ENCODE measurements around the gene MIR17HG.

Gene MIR17HG

DNA sequence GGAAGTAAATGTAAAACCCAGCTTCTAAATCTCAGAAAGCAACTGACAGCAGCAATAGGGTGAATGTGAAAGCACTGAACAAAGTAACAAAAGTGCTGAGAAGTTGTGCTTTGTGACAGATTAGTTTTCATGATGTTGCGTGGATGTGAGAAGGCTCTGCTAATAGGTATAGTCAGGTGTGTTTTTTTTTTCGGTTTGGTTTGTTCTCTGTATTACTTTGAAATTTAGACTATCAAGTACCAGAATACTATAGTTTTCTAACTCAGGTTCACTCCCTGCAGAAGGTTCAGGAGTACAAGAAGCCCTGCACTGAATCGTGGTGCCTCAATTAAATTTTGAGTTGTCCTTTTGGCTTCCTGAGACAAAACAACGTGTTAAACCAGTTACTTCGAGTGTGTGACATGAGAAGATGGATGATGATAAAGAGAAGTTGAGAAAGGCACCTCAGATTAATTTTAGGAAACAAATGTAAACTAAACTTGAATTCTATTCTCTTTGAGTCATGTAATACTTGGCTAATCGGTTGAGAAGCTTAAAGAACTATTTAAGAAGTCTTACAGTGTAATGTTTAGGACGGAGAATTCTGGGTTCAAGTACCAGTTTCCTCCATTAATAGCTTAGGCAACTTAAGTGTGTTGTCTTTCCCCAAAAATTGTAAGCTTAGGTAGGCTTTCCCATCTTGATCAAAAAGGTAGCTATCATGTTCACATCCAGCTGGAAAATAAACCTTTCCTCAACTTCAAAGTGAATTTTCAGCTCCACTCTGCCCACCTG is 10.3 kb downstream of the MIR17HG start:
- no peak overlapping the region for H4K91ac ChIP-seq (ENCODE audit: low read depth, low read length)
- no peak overlapping the region for H2AK5ac ChIP-seq (ENCODE audit: low read length)
- H2AFZ ChIP-seq (ENCODE audit: insufficient read depth, low read length, poor library complexity): no peak overlapping the region
- H3K79me1 ChIP-seq (ENCODE audit: low read length): no peaks in the 10 kb centered on the region
- no peak overlapping the region for H3K4me3 ChIP-seq (ENCODE audit: low read depth, low read length)
- H2BK120ac ChIP-seq (ENCODE audit: insufficient read depth, low read length, poor library complexity): no peak overlapping the region
- no peak overlapping the region for H2BK5ac ChIP-seq (ENCODE audit: low read depth, low read length, poor library complexity)
- no CpG with 5 or more reads among the region's 7 CpGs for WGBS (ENCODE audit: extremely low coverage, insufficient coverage, insufficient read length)
- no peak overlapping the region for H3K4me2 ChIP-seq (ENCODE audit: low read length)
- H3K36me3 ChIP-seq (ENCODE audit: control insufficient read depth in 1 of 2, insufficient read depth in 2 of 2, low read length in 2 of 2): peaks cover 2 to 21% of the 10 kb centered on the region in 2 experiments
- no peak overlapping the region for H4K12ac ChIP-seq (ENCODE audit: low read depth, low read length)
- DNase-seq: no peak
- no peak overlapping the region for H2BK12ac ChIP-seq (ENCODE audit: low read length)
- no peak overlapping the region for H3K14ac ChIP-seq (ENCODE audit: low read length)
- no peaks in the 10 kb centered on the region for H3K27me3 ChIP-seq (ENCODE audit: insufficient read depth, low read length)
- H3K27ac ChIP-seq (ENCODE audit: low read depth, low read length): no peak overlapping the region
- no peak overlapping the region for H4K8ac ChIP-seq (ENCODE audit: low read depth, low read length)
- H3K79me2 ChIP-seq (ENCODE audit: control insufficient read depth, insufficient read depth, low read length, poor library complexity): no peaks in the 10 kb centered on the region
- H3K9me3 ChIP-seq (ENCODE audit: insufficient read depth, low read depth, low read length): no peaks in the 10 kb centered on the region
- no peak overlapping the region for H3K4ac ChIP-seq (ENCODE audit: low read depth, low read length)
- no peaks in the 10 kb centered on the region for H3K4me1 ChIP-seq (ENCODE audit: control insufficient read depth in 1 of 2, insufficient read depth in 2 of 2, low read length in 2 of 2)
- no peak overlapping the region for H3K9ac ChIP-seq (ENCODE audit: low read length)
- H3K23ac ChIP-seq (ENCODE audit: low read length): no peak overlapping the region
- H3K18ac ChIP-seq (ENCODE audit: low read length): no peak overlapping the region

GRCh38 chr13:91358387-91358782 is 10.9 kb downstream of the MIR17HG start:
- no peak overlapping the region for H3K4me3 ChIP-seq (ENCODE audit: low read depth, low read length)
- no peak overlapping the region for H3K4me2 ChIP-seq (ENCODE audit: low read length)
- H4K12ac ChIP-seq (ENCODE audit: low read depth, low read length): no peak overlapping the region
- no peak overlapping the region for H2BK120ac ChIP-seq (ENCODE audit: insufficient read depth, low read length, poor library complexity)
- no peak overlapping the region for H3K18ac ChIP-seq (ENCODE audit: low read length)
- H3K4ac ChIP-seq (ENCODE audit: low read depth, low read length): no peak overlapping the region
- H3K27me3 ChIP-seq (ENCODE audit: insufficient read depth, low read length): no peaks in the 10 kb centered on the region
- no peaks in the 10 kb centered on the region for H3K4me1 ChIP-seq (ENCODE audit: control insufficient read depth in 1 of 2, insufficient read depth in 2 of 2, low read length in 2 of 2)
- H3K79me2 ChIP-seq (ENCODE audit: control insufficient read depth, insufficient read depth, low read length, poor library complexity): no peaks in the 10 kb centered on the region
- H2AK5ac ChIP-seq (ENCODE audit: low read length): no peak overlapping the region
- no peaks in the 10 kb centered on the region for H3K79me1 ChIP-seq (ENCODE audit: low read length)
- peaks cover 0 to 20% of the 10 kb centered on the region in 2 experiments for H3K36me3 ChIP-seq (ENCODE audit: control insufficient read depth in 1 of 2, insufficient read depth in 2 of 2, low read length in 2 of 2)
- no peak for DNase-seq
- no peak overlapping the region for H4K8ac ChIP-seq (ENCODE audit: low read depth, low read length)
- no peak overlapping the region for H3K14ac ChIP-seq (ENCODE audit: low read length)
- no peak overlapping the region for H4K91ac ChIP-seq (ENCODE audit: low read depth, low read length)
- no peak overlapping the region for H3K27ac ChIP-seq (ENCODE audit: low read depth, low read length)
- no peak overlapping the region for H3K23ac ChIP-seq (ENCODE audit: low read length)
- H2BK12ac ChIP-seq (ENCODE audit: low read length): no peak overlapping the region
- no peak overlapping the region for H2BK5ac ChIP-seq (ENCODE audit: low read depth, low read length, poor library complexity)
- no peak overlapping the region for H2AFZ ChIP-seq (ENCODE audit: insufficient read depth, low read length, poor library complexity)
- H3K9ac ChIP-seq (ENCODE audit: low read length): no peak overlapping the region
- H3K9me3 ChIP-seq (ENCODE audit: insufficient read depth, low read depth, low read length): no peaks in the 10 kb centered on the region
- WGBS (ENCODE audit: extremely low coverage, insufficient coverage, insufficient read length): no CpG with 5 or more reads among the region's 2 CpGs

GRCh38 chr13:91359111-91359510 is 11.6 kb downstream of the MIR17HG start:
- Histone ChIP-seq H2AK5ac (ENCODE audit: low read length) (no peak overlapping the region), H4K91ac (ENCODE audit: low read depth, low read length) (no peak overlapping the region), H4K8ac (ENCODE audit: low read depth, low read length) (no peak overlapping the region), H3K14ac (ENCODE audit: low read length) (no peak overlapping the region), H3K9ac (ENCODE audit: low read length) (no peak overlapping the region), H4K12ac (ENCODE audit: low read depth, low read length) (no peak overlapping the region), H3K23ac (ENCODE audit: low read length) (no peak overlapping the region), H3K4me1 (ENCODE audit: control insufficient read depth in 1 of 2, insufficient read depth in 2 of 2, low read length in 2 of 2) (no peaks in the 10 kb centered on the region), H3K4me3 (ENCODE audit: low read depth, low read length) (no peak overlapping the region), H2BK120ac (ENCODE audit: insufficient read depth, low read length, poor library complexity) (no peak overlapping the region), H3K36me3 (ENCODE audit: control insufficient read depth in 1 of 2, insufficient read depth in 2 of 2, low read length in 2 of 2) (peaks cover 0 to 18% of the 10 kb centered on the region in 2 experiments), H3K18ac (ENCODE audit: low read length) (no peak overlapping the region), H3K4me2 (ENCODE audit: low read length) (no peak overlapping the region), H3K9me3 (ENCODE audit: insufficient read depth, low read depth, low read length) (no peaks in the 10 kb centered on the region), H2BK12ac (ENCODE audit: low read length) (no peak overlapping the region), H3K27me3 (ENCODE audit: insufficient read depth, low read length) (no peaks in the 10 kb centered on the region), H3K27ac (ENCODE audit: low read depth, low read length) (no peak overlapping the region), H2BK5ac (ENCODE audit: low read depth, low read length, poor library complexity) (no peak overlapping the region), H3K79me2 (ENCODE audit: control insufficient read depth, insufficient read depth, low read length, poor library complexity) (no peaks in the 10 kb centered on the region), H2AFZ (ENCODE audit: insufficient read depth, low read length, poor library complexity) (no peak overlapping the region), H3K4ac (ENCODE audit: low read depth, low read length) (no peak overlapping the region), H3K79me1 (ENCODE audit: low read length) (no peaks in the 10 kb centered on the region)
- no CpG with 5 or more reads among the region's 4 CpGs for WGBS (ENCODE audit: extremely low coverage, insufficient coverage, insufficient read length)
- no peak for DNase-seq

DNA sequence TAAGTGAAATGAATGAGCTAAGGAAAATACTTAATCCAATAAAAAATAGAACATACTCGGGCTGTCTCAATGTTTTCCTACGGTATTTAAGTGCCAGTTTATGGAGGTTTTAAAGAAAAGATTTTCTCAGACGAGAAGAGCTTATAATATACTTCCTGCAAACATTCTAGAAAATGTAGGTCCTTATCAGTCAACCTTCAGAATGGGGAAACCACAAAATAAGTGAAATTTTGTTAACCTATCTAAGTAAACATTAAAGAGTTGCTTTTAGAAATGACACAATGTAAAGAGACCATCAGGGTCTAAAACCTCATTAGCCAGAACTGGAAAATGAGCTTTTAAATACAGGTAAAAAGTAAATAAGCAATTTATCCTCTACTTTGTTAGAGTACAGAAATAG is 12.1 kb downstream of the MIR17HG start:
- H3K9ac ChIP-seq (ENCODE audit: low read length): no peak overlapping the region
- H3K79me2 ChIP-seq (ENCODE audit: control insufficient read depth, insufficient read depth, low read length, poor library complexity): no peaks in the 10 kb centered on the region
- no peak overlapping the region for H4K12ac ChIP-seq (ENCODE audit: low read depth, low read length)
- no peak overlapping the region for H3K23ac ChIP-seq (ENCODE audit: low read length)
- no peak overlapping the region for H3K4ac ChIP-seq (ENCODE audit: low read depth, low read length)
- no peak overlapping the region for H3K4me3 ChIP-seq (ENCODE audit: low read depth, low read length)
- no peak overlapping the region for H2BK5ac ChIP-seq (ENCODE audit: low read depth, low read length, poor library complexity)
- H2BK120ac ChIP-seq (ENCODE audit: insufficient read depth, low read length, poor library complexity): no peak overlapping the region
- DNase-seq: no peak
- no peak overlapping the region for H2AFZ ChIP-seq (ENCODE audit: insufficient read depth, low read length, poor library complexity)
- H3K27me3 ChIP-seq (ENCODE audit: insufficient read depth, low read length): no peaks in the 10 kb centered on the region
- H2AK5ac ChIP-seq (ENCODE audit: low read length): no peak overlapping the region
- no peaks in the 10 kb centered on the region for H3K9me3 ChIP-seq (ENCODE audit: insufficient read depth, low read depth, low read length)
- H3K36me3 ChIP-seq (ENCODE audit: control insufficient read depth in 1 of 2, insufficient read depth in 2 of 2, low read length in 2 of 2): peaks cover 0 to 18% of the 10 kb centered on the region in 2 experiments
- H3K4me2 ChIP-seq (ENCODE audit: low read length): no peak overlapping the region
- no peak overlapping the region for H3K27ac ChIP-seq (ENCODE audit: low read depth, low read length)
- no peaks in the 10 kb centered on the region for H3K4me1 ChIP-seq (ENCODE audit: control insufficient read depth in 1 of 2, insufficient read depth in 2 of 2, low read length in 2 of 2)
- no peak overlapping the region for H4K8ac ChIP-seq (ENCODE audit: low read depth, low read length)
- H3K79me1 ChIP-seq (ENCODE audit: low read length): no peaks in the 10 kb centered on the region
- no peak overlapping the region for H4K91ac ChIP-seq (ENCODE audit: low read depth, low read length)
- no CpG with 5 or more reads among the region's 3 CpGs for WGBS (ENCODE audit: extremely low coverage, insufficient coverage, insufficient read length)
- no peak overlapping the region for H2BK12ac ChIP-seq (ENCODE audit: low read length)
- H3K14ac ChIP-seq (ENCODE audit: low read length): no peak overlapping the region
- no peak overlapping the region for H3K18ac ChIP-seq (ENCODE audit: low read length)

Data from trophoblast cell (in vitro differentiated cells and primary cell).